GM10847 (cell line): ENCODE measurements around the gene PER1.

Source experiments
- POLR2A ChIP-seq: IDR thresholded peaks from 2 replicates; pipeline ENCODE4 v1.6.1; 2011; ENCODE audit not compliant: insufficient read length; ENCODE audit errors: extremely low read depth

PER1 gene

DNA sequence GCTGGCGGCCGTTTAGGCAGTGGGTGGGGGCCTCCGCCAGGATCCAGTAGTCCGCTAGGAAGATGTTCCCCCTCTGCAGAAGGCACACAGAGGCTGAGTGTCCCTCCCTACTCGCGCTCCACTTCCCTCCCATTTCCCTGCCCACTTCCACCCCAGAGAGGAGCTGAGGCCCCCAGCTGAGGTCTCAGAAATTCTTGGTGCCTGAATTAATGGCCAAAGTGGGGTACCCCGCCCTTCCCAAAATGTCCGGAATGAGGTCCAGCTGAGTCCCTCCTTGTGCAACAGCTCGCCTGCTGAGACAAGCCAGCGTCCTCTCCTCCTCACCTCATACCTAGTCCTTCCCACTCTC lies 41.8 kb downstream of the PER1 start:
- no peak for TF ChIP-seq POLR2A

DNA sequence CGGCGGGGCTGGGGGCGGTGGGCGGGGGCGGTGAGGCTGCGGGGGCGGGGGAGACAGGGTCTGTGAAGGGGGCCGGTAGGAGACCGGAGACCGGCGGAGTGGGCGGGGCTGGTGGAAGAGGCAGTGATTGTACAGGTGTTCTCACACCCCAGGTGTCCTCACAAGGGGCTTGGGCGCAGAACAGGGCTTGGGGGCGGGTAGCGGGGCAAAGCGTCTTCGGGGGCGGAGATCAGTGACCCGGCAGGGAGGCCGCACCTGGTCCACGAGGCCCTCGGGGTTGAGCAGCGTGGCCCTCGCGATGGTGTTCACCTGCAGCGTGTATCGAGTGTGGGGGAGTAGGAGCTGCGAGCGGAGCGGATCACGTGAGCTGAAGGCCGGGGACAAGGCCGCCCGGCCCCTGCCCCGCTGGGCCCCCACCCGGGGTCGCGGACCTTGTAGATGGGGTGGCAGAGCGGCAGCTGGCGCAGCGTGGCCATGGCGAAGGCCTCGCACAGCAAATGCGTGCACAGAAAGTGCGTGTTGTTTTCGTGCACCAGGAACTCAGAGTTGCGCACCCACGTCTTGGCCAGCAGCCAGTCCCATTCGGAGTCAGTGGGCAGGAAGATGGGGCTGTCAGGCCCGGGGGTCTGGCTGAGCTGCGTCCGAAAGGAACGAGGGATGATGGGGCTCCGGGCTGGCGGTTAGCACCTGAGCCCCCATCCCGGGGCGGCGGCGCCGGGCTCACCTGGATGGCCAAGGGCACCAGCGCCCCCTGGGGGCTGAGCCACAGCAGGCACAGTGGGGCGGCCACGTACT lies 42.3 kb downstream of the PER1 start:
- TF ChIP-seq POLR2A = no peak

DNA sequence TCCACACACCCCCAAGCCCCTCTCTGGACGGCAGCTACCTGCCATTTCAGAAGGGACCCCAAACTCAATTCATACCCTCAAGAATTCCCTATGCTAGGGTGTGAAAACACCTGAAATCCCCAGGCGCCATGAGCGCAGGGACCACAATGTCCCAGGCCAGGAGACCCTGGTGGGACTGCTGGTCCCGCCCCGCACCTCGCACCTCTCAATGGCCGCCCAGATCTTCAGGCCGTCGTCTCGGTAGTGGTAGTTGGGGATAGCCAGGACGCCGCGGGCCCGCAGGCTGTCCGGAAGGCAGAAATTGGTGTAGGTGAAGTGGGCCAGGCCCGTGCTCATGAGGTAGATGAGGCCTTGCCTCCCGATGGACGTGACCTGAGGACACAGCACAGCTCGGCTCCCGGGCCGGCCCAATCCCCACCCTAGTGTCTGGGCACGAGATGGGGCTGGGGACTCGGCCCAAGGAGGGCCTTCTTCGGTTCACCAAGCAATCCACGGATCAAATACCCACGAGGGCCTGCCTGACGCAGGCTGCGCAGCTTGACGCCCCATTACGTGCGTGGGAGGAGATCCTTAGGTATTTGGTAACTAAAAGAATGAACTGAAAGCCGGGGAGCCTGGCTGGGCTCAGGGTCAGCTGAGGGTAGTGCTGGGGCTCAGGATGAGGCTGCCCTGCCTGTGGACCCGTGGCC lies 43.1 kb downstream of the PER1 start:
- no peak for TF ChIP-seq POLR2A

DNA sequence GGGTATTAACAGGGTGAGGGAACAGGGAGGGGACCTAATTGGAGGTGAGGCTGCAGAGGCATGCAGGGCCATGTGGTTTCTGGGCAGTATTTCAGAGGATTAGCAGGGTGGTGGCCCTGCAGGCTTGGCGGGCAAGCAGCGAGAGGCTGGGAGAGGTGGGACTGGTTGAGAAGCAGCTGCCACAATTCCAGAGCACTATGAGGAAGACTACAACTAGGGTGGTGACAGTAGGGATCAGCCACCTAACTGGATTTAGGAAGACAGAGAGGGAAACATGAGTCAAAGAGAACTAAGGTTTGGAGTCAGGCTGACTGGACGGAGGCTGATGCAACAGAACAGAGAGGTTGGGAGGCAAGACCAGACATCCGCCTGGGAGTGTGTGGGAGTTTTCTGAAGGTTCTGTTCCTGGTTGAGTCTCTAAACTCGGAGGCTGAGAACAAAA lies 46.2 kb downstream of the PER1 start:
- no peak for TF ChIP-seq POLR2A

DNA sequence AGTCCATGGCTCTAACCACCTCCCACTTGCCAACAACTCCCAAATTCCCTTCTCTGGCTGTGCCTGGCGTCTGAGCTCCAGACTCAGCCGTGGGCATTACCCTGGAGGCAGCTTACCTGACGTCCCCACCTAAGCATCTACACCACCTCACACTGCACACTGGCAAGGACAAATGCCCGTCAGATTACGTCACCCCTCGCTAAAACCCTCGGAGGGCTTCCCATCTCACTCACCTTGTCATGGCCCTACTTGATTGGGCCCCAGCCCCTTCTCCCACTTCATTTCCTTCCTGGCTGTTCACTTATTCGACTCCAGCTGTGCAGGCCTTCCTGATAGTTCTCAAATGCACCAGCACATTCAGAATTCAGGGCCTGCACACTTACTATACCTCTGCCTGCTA lies 47.3 kb downstream of the PER1 start:
- no peak for TF ChIP-seq POLR2A

DNA sequence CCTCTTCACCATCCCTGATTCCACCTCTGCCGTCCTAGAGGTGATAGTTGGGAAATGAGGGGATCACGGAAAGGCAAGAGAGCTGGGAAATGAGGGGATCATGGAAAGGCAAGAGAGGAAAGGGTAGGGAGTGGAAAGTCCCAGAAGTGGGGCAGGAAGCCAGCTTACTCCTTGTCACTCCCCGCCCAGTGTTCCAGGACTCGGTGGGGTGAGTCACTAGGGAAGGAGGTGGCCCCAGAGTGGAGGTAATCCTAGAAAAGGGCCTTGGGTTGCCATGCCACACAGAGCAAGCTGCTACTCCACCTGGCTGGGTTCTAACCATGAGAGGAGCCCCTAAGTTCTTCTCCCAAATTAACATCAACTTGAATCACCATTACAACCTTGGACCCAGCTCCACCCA lies 48.7 kb downstream of the PER1 start:
- no peak for TF ChIP-seq POLR2A

DNA sequence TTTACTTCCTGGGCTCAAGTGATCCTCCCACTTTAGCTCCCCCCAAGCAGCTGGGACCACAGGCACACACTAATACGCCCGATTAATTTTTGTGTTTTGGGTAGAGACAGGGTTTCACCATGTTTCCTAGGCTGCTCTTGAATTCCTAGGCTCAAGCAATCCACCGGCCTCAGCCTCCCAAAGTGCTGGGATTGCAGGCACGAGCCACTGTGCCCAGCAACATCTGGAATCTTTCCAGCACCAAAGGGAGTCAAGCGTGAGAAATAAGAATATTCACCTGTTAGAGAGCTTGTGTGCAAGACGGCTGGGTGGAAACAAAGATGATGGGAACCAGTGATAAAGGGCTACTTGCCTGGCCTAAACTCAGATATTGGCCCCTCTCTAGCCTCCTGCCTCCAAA lies 50.5 kb downstream of the PER1 start:
- TF ChIP-seq POLR2A = no peak

DNA sequence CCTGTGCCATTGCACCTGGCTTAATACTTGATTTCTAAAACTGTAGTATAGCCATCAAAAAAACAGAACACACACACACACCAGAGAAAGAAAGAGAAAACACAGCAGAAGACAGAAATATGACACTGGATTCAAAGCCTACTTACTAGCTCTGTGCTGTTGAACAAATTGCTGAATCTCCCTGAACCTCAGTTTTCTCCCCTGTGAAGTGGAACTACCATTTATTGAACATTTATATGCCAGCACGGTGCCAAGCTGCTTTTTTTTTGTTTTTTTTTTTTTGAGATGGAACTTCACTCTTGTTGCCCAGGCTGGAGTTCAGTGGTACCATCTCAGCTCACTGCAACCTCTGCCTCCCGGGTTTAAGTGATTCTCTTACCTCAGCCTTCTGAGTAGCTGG lies 51.4 kb downstream of the PER1 start:
- no peak for TF ChIP-seq POLR2A

DNA sequence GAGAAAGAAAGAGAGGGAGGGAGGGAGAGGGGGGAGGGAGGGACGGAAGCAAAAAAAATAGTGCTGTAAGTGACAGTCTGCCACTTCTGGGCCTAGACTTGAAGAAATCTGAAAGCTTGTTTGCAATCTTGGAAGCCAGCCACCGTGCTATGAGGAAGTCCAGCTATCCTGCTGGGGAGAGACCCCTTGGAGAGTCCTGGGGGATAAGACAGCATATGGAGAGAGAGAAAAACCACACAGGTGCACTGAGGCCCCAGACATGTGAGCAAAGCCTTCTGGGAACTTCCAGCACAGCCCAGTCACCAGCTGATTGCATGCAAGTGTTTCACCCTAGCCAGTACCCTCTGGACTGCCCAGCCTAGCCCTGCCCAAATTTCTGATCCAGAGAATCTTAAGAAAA lies 52.1 kb downstream of the PER1 start:
- no peak for TF ChIP-seq POLR2A

DNA sequence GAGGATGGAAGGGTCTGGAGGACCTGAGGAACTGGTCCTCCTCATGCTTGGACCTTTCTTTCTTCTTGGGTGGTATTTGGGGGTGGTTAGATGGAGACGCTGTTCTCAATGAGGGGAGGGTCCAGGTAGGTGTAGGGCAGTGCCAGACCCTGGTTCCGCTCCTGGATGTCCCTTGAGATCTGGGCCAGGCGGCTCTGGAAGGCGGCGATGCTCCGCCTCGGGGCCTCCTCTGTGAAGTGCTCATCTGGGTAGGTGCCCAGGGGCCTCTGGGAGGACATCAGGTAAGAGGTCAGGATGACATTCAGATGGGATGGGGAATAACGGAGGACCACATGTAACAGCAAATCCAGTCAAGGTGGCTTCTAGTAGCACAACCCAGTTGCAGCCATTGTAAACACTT lies 55.7 kb downstream of the PER1 start:
- TF ChIP-seq POLR2A = no peak

DNA sequence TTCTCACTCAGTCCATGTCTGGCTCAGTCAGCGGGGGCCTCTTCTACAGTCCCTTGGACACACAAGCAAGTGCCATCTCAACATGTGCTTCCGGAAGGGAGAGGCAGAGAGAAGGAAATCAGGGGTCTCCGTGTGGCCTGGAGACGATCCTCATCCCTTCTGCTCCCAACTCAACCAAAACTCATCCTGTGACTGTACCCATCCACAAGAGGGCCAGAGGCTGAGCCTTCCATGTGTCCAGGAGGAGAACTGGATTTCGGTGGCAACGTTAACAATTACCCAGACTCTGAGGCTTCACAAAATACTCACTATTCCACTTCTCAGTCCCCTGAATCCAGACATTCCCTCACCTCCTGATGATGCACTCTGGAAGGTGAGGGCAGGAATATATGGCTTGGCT lies 56.8 kb downstream of the PER1 start:
- TF ChIP-seq POLR2A = no peak

DNA sequence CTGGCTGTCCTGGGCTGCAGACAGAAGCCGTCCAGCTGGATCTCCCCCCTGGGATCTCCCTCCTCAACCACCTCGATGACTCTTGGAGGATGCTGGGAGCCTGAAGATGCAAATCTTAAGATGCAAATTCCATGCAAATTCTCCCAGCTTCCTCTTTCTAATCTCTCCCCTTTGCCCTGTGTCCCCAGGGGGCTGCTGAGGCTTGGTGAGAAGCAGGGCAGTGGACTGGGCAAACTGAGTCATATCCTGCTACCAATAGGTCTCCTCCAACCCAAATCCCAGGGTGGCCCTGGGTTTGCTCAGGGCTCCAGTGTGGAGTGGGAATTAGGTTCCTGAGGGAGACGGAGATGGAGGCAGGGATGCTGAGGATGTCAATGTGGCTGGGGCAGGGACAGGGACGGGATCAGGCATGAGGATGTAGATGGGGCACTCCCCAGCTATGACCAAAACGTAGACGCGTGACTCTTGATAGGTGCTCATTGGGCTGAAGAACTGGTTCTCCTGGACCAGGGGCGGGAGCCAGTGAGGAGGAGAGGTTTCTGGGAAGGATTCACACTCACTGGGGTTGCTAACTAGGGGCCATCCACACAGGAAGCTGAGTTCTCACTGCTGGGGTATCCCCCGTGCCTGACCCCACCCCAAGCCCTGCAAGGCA lies 61.0 kb downstream of the PER1 start:
- TF ChIP-seq POLR2A = no peak
